HG03097 (cell line): ENCODE data around the gene TMEM158.

Experiments used
- ATAC-seq: cut with Tn5 transposase; IDR thresholded peaks from one replicate; pipeline ENCODE4 v1.9.1; 2021; ENCODE audit not compliant: unreplicated experiment, low FRiP score

Gene TMEM158

DNA sequence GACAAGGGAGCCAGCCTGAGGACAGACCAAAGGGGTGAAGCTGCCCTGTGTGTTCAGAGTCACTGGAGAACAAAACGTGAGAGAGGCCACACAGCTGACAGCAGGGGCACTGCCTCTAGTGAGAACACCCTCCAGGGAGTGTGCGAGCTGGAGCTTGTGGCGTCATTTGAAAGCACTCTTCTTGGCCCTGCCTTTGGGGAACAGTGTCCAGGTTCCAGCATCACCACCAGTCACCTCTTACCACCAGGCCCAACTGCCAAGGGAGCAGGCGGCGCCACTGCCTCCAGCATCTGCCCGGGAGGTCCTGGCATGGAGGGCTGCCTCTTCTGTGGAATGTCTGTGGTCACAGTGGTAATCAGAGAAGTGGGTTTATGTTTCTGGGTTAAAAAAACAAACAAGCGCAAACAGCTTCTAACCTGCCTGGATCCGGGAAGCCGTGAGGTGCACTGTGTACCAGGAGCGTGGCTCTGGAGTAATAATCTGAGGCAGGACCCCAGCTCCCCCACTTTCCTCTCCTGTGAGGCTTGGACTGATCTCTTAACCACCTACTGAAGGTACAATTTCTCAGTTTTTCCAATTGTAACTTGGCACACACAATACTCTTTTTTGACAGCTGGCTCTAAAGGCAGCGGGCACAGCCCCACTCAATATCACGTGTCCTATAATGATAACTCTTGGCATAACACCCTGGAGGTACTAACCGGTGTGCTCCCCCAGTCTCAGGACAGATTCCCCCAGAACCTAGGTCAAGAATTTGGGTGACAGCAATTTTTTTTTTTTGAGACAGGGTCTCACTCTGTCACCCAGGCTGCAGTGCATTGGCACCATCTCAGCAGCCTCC, 47.7 kb downstream of the TMEM158 start:
- ATAC-seq: no peak

GRCh38 chr3:45176912-45177311, 49.2 kb downstream of the TMEM158 start:
- ATAC-seq: no peak
